Measurements from ENCODE around the gene TUBB4B.
A peak's percentile ranks its signal among the peaks of the same experiment; 100 is the strongest.

TUBB4B gene

GRCh38 chr9:137213160-137214060, 27.7 kb upstream of the TUBB4B start:
- no peak for DNase-seq

GRCh38 chr9:137214620-137215019, 26.5 kb upstream of the TUBB4B start:
- DNase-seq, result no peak

- DNase-seq, result no peak
Observed at GRCh38 chr9:137215196-137215986, 25.7 kb upstream of the TUBB4B start.

GRCh38 chr9:137216188-137216965, 24.7 kb upstream of the TUBB4B start:
- DNase-seq, result no peak

GRCh38 chr9:137217276-137218211, 23.5 kb upstream of the TUBB4B start:
- DNase-seq, result no peak

GRCh38 chr9:137218212-137218753, 22.8 kb upstream of the TUBB4B start:
- DNase-seq, result no peak

- DNase-seq, result no peak
Observed at GRCh38 chr9:137218754-137219271, 22.3 kb upstream of the TUBB4B start.

GRCh38 chr9:137219757-137220316, 21.2 kb upstream of the TUBB4B start:
- DNase-seq, result no peak

GRCh38 chr9:137220317-137221094, 20.6 kb upstream of the TUBB4B start:
- DNase-seq, result no peak

GRCh38 chr9:137221095-137221505, 20.0 kb upstream of the TUBB4B start:
- DNase-seq, result no peak

GRCh38 chr9:137221506-137222111, 19.5 kb upstream of the TUBB4B start:
- DNase-seq, result no peak

- no peak for DNase-seq
Observed at GRCh38 chr9:137222190-137223077, 18.7 kb upstream of the TUBB4B start, which contains the start of gene RNF208. Gene RNF208 (minus strand): TSS chr9:137222240. CDS start chr9:137221212, 1,028 bp downstream.

- DNase-seq, result peak; percentile 95
Observed at GRCh38 chr9:137223078-137223970, 17.8 kb upstream of the TUBB4B start.

GRCh38 chr9:137224830-137225694, 16.0 kb upstream of the TUBB4B start, which contains the start of gene CYSRT1:
Gene CYSRT1 (plus strand): TSS chr9:137225174. CDS start chr9:137225622, 448 bp downstream.
- DNase-seq, result no peak

GRCh38 chr9:137225699-137226331, 15.3 kb upstream of the TUBB4B start:
- no peak for DNase-seq
